GM04504 (cell line): ENCODE results near the gene CD79B.
"Not testable (repeated sequence)": the region's sequence is repeated elsewhere in the genome, so short reads cannot be mapped to it uniquely, and the experiment has no call there.

Experiments used
- DNase-seq: peaks from one replicate; pipeline ENCODE4 v3.0.0-alpha.2; 2012; ENCODE audit warnings: low read depth

CD79B gene

DNA sequence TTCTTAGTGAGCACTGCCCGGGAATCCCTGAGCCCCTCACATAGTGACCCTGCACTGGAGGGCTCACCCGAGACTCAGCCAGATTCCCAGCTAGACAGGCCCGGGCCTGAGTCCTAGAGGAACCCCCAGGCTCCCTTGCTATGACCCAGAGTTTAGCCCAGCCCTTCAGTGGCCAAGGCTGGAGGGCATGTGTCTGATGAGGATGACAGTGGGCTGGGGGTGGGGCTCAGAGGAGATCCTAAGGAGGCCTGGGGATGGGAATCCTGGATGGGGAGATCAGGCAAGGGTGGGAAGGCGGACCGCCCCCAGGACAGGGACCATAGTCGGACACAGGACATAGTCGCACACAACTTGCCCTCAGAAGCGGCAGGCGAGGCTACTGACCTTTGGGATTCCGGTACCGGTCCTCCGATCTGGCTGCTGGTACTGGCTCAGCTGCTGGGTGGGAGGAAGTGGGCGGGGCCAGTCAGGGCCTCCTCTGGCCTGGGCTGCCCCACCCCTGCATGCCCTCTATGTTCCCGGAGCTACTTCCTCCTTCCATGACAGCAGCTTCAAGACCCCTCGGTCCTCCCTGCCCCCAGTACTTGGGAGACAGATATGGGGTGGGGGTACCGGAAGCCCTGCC, 1.1 kb downstream of the CD79B start:
- DNase-seq = no peak

GRCh38 chr17:63929860-63930766, 2.0 kb downstream of the CD79B start:
- no peak for DNase-seq

DNA sequence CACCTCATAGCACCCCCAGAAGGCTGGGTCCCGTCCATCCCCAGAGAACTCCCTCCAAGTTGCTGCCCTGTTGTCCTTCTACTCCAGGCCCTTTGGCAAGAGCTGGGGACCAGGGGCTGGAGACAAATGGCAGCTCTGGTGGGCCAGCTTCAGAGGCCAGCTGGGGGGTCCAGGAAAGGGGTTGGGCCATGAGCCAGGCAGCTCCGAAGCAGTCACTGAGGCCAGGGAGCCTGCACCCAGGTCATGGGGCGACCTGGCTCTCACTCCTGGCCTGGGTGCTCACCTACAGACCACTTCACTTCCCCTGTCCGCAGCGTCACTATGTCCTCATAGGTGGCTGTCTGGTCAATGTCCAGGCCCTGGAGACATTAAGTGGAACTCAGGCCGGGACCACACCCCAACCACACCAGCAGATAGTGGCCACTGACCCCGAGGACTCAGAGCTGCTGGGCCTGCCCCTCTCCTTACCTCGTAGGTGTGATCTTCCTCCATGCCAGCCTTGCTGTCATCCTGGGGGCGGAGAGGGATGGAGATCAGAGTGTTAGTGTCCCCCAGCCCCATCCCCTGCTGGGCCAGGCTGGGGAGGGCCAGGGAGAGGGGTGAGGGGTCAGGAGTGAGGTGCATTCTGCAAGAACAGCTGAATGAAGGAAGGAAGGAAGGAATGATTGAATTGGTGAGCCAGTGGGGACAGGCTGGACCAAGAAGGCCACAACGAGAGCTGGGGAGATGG, 3.0 kb downstream of the CD79B start:
- DNase-seq = no peak

- no peak for DNase-seq
Measured at GRCh38 chr17:63928172-63928666, 3.9 kb downstream of the CD79B start.

DNA sequence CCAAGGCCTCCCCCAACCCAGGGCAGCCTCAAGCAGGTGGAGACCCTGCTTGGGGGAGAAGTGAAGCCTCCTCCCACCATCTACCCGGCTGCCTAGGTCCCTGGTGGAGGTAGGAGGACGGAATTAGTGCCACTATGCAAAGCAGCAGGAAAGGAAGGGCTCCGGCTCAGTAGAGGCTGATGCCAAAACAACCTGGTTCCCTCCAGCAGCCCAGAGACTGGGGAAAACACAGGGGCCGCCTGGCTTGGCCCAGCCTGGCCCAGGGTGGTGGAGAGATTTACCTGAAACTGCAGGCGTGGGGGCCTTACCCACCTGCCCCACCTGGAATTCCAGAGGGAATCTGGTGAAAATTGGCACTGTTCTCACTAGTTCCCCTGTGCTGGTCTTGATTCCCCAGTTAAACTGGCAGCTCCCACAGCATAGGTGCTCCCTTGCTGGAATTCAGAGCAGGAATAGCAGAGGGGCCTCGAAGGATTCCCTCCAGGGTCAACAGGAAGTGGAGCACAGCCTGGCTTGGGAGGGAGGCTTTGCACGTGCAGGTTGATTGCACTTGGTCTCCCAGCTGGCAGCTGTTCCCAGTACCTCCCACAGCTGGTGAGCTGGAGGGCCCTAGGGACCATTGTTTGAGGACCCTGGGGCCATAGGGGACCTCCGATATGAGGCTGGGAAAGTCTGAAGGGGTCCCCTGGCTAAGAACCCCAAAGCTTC, 4.5 kb downstream of the CD79B start:
- DNase-seq = no peak

- no peak for DNase-seq
Measured at GRCh38 chr17:63926164-63926563, 6.0 kb downstream of the CD79B start.

GRCh38 chr17:63925615-63926014, 6.5 kb downstream of the CD79B start:
- DNase-seq = no peak

- DNase-seq = not testable (repeated sequence)
Measured at GRCh38 chr17:63922402-63922801, 9.7 kb downstream of the CD79B start.

- not testable (repeated sequence) for DNase-seq
Measured at GRCh38 chr17:63920779-63921178, 11.4 kb downstream of the CD79B start.

GRCh38 chr17:63920050-63920449, 12.1 kb downstream of the CD79B start:
- DNase-seq = not testable (repeated sequence)

DNA sequence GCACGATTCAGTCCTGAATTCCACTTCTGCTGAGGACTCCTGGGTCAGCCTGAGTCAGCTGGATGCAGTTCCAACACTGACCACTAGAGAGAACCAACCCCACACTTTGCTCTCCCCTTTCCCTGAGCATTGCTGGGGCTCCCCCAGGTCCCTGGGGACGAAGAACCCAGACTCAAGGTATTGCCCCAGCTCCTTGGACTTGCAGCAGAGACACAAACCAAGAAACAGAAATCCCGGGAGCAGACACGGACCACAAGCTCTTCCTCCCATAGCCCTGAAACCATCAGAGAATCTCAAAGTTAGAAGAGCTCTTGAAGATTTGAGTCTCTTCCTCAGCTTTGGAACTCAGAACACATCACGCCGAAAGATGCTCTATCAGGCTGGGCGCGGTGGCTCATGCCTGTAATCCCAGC, 12.8 kb downstream of the CD79B start:
- DNase-seq = peak; percentile 28

DNA sequence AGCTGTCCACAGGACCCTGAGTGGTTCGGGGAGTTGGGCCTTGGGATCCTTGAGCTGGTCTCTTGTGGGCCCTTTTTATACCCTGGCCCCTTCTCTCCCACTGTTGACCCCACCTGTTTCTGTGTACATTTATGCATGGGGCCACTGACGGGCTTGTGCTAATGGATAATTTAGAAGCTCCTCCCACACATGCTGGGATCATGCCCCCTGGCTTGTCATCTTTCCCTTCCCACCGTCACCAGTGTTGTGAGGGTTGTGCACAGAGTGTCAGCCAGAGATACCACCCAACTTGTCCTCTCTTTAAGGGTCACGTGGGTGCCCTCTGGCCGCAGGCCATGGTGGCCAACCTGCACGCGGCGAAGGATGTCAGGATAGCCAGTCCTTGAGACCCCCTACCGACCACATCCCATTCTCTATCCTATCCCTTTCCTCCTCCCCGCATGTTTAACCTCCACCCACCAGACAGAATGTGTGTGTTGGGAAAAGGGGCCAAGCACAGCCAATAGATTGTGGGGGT, 13.3 kb downstream of the CD79B start, which contains the start of gene GH1:
Gene GH1 (minus strand): TSS at position 51 of the 517 bp plus-strand sequence. CDS start 63 bp downstream, outside the sequence.
- not testable (repeated sequence) for DNase-seq

DNA sequence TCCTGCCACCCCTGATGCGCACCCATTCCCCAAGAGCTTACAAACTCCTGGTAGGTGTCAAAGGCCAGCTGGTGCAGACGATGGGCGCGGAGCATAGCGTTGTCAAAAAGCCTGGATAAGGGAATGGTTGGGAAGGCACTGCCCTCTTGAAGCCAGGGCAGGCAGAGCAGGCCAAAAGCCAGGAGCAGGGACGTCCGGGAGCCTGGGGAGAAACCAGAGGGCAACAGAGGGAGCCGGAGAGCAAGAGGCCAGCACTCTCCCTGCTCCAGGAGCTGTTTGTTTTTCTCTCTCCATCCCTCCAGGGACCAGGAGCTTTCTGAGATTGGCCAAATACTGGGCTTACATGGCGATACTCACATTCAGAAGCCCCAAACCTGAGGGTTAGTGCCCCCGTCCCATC, 13.8 kb downstream of the CD79B start:
- DNase-seq = no peak

- DNase-seq = no peak
Measured at GRCh38 chr17:63917646-63918045, 14.5 kb downstream of the CD79B start.

- not testable (repeated sequence) for DNase-seq
Measured at GRCh38 chr17:63917206-63917605, 14.9 kb downstream of the CD79B start.

DNA sequence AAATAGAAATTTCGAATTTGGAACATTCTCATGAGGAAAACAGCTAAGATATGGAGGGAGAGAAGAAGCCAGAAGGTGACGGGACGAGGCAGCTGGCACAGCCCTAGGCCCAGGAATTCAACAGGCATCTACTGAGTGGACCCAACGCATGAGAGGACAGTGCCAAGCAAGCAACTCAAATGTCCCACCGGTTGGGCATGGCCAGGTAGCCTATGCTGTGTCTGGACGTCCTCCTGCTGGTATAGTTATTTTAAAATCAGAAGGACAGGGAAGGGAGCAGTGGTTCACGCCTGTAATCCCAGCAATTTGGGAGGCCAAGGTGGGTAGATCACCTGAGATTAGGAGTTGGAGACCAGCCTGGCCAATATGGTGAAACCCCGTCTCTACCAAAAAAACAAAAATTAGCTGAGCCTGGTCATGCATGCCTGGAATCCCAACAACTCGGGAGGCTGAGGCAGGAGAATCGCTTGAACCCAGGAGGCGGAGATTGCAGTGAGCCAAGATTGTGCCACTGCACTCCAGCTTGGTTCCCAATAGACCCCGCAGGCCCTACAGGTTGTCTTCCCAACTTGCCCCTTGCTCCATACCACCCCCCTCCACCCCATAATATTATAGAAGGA, 15.5 kb downstream of the CD79B start:
- DNase-seq = no peak

DNA sequence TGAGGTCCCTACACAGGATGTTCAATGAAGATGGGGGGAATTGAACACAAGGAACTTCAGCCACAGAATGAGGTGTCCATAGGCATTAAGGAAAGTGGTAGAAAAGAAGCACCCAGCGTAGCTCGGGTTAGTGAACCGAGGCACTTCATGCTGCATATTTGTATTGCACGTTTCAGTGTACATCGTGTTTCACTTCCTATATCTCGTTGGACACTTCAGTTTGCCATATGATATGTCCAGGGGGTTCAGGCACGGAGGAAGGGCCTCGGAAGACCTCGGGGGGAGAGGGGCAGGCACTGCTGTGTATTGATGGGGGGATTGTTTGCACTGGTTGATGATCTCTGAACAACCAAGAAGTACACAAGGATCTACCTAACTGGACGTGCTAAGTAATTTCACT, 16.4 kb downstream of the CD79B start:
- DNase-seq = not testable (repeated sequence)

DNA sequence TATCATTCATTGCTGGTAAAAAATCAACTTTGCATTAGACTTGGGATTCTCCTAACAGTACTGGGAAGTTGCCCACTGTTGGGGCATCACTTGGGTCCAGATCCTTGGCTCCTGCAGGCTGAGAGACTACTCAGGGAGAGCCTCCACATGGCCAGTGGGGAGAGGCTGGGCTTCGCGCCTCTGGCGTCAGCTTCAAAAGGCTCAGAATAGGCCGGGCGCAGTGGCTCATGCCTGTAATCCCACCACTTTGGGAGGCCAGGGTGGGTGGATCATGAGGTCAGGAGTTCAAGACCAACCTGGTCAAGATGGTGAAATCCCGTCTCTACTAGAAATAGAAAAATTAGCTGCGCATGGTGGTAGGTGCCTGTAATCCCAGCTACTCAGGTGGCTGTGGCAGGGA, 17.7 kb downstream of the CD79B start:
- no peak for DNase-seq

DNA sequence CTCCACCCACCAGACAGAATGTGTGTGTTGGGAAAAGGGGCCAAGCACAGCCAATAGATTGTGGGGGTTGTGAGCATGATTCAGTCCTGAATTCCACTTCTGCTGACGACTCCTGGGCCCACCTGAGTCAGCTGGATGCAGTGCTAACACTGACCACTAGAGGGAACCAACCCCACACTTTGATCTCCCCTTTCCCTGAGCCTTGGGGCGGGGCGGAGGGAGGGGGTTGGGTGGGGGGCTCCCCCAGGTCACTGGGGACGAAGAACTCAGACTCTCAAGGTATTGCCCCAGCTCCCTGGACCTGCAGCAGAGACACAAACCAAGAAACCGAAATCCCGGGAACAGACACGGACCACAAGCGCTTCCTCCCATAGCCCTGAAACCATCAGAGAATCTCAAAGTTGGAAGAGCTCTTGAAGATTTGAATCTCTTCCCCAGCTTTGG, 20.5 kb downstream of the CD79B start:
- no peak for DNase-seq

GRCh38 chr17:63911041-63911635, 21.0 kb downstream of the CD79B start, which contains the start of gene CSHL1:
CSHL1 (minus strand) TSS chr17:63911258; CDS start chr17:63911196, 62 bp downstream.
- DNase-seq = no peak
